PC-9 (cell line): ENCODE data around the gene LPIN2. TPM values are rescaled to one million over a fixed set of nuclear protein-coding genes. Genes with fewer than 3 reads are reported as not detected.

Experiments used
- BruUV-seq: library from RNA; stranded (reverse); fragments of 400-500 nt; replicated peaks from 2 replicates; lab custom pipeline; 2021; lab: Mats Ljungman, UMichigan
- CTCF ChIA-PET: fragments of 300-600 bp; sonication (Branson Sonifier 250); formaldehyde crosslinking; loops from one replicate; lab custom pipeline; 2022; ENCODE audit warnings: antibody characterized with exemption; lab: Charles Lee
- POLR2A ChIA-PET: fragments of 300-600 bp; sonication (Branson Sonifier 250); formaldehyde crosslinking; loops from one replicate; lab custom pipeline; 2022; ENCODE audit warnings: antibody characterized with exemption; ENCODE audit not compliant: unreplicated experiment; lab: Charles Lee
- DNase-seq, 2 experiments: peaks; one replicate each; pipeline versions ENCODE4 v3.0.0 to v3.0.0-alpha.2; 2015 to 2022; ENCODE audit warnings: mixed read lengths in 1 of 2
- H2AFZ ChIP-seq: fragments of 200-600 bp; sonication (generic); 2 replicates; pipeline ENCODE4 v1.8.1; 2017; ENCODE audit warnings: antibody characterized with exemption
- H3F3A ChIP-seq: fragments of 200-600 bp; sonication (generic); 2 replicates; pipeline ENCODE4 v1.8.1; 2017; ENCODE audit warnings: antibody characterized with exemption, mild to moderate bottlenecking, low read depth; ENCODE audit not compliant: insufficient read depth
- H3K27ac ChIP-seq: fragments of 200-600 bp; sonication (generic); 2 replicates; pipeline ENCODE4 v1.6.1; 2016; ENCODE audit warnings: mixed run types
- H3K27me3 ChIP-seq: fragments of 200-600 bp; sonication (generic); 2 replicates; pipeline ENCODE4 v1.6.1; 2016; ENCODE audit warnings: low read depth, mixed run types; ENCODE audit not compliant: insufficient read depth
- H3K36me3 ChIP-seq: fragments of 200-600 bp; sonication (generic); 2 replicates; pipeline ENCODE4 v1.6.1; 2016; ENCODE audit warnings: low read depth, mixed run types
- H3K4me1 ChIP-seq: fragments of 200-600 bp; sonication (generic); replicated peaks from 2 replicates; pipeline ENCODE4 v1.6.1; 2016; ENCODE audit warnings: mixed run types; ENCODE audit not compliant: insufficient read depth
- H3K4me2 ChIP-seq: fragments of 200-600 bp; sonication (generic); 2 replicates; pipeline ENCODE4 v1.6.1; 2017; ENCODE audit warnings: mixed run types
- H3K4me3 ChIP-seq: fragments of 200-600 bp; sonication (generic); 2 replicates; pipeline ENCODE4 v1.6.1; 2016; ENCODE audit warnings: mixed run types
- H3K79me2 ChIP-seq: fragments of 200-600 bp; sonication (generic); 2 replicates; pipeline ENCODE4 v1.6.1; 2017; ENCODE audit warnings: low read depth, mixed run types
- H3K9me2 ChIP-seq: fragments of 200-600 bp; sonication (generic); 2 replicates; pipeline ENCODE4 v1.8.1; 2017; ENCODE audit warnings: mild to moderate bottlenecking; ENCODE audit not compliant: insufficient read depth
- H3K9me3 ChIP-seq: fragments of 200-600 bp; sonication (generic); 2 replicates; pipeline ENCODE4 v1.8.1; 2016; ENCODE audit warnings: low read depth; ENCODE audit not compliant: insufficient read depth
- H4K20me1 ChIP-seq: fragments of 200-600 bp; sonication (generic); 2 replicates; pipeline ENCODE4 v1.8.1; 2017; ENCODE audit not compliant: insufficient read depth
- CTCF ChIP-seq: fragments of 200-600 bp; sonication (generic); conservative IDR thresholded peaks from 2 replicates; pipeline ENCODE4 v1.6.1; 2017; ENCODE audit warnings: mixed run types, antibody characterized with exemption, mild to moderate bottlenecking, moderate library complexity
- EZH2 ChIP-seq: fragments of 200-600 bp; sonication (generic); IDR thresholded peaks from 2 replicates; pipeline ENCODE4 v1.8.0; 2017; ENCODE audit warnings: antibody characterized with exemption, low read depth
- intact Hi-C: fragments of 100-400 bp; cut with micrococcal nuclease; formaldehyde crosslinking; loops from one replicate; pipeline ENCODE4 v1.10.0; 2022; ENCODE audit not compliant: unreplicated experiment
- total RNA-seq: library from RNA; stranded (reverse); gene quantifications from 2 replicates; pipeline ENCODE4 v1.2.3, GENCODE V29; 2021

Gene LPIN2
- total RNA-seq, 1 experiment from 2014 or later = 15.0 TPM

GRCh38 chr18:3044931-3045698, 32.2 kb upstream of the LPIN2 start:
- Histone ChIP-seq H3K79me2 (no peaks in the 10 kb centered on the region), H3F3A (peaks cover 9% of the 10 kb centered on the region; the same call in 1 of the 2 replicates), H2AFZ (no peak overlapping the region), H3K4me3 (no peak overlapping the region), H3K4me2 (peak overlapping the region; percentile 47), H3K27me3 (no peaks in the 10 kb centered on the region), H3K4me1 (peaks cover 29% of the 10 kb centered on the region), H3K9me2 (no peaks in the 10 kb centered on the region), H3K9me3 (no peaks in the 10 kb centered on the region), H3K27ac (peak overlapping the region; percentile 54), H4K20me1 (no peaks in the 10 kb centered on the region), H3K36me3 (no peaks in the 10 kb centered on the region)
- ChIA-PET POLR2A (no interaction called here), CTCF (no interaction called here)
- no TSS peak for BruUV-seq
- TF ChIP-seq CTCF = no peak
- no peak for TF ChIP-seq EZH2
- intact Hi-C loops = no loop called here
- DNase-seq = peak; percentile 54 to 67

- BruUV-seq = no TSS peak
- Histone ChIP-seq H3K27me3 (no peaks in the 10 kb centered on the region), H3K4me2 (no peak overlapping the region), H3K27ac (peak overlapping the region; percentile 48; the same call in 1 of the 2 replicates), H3K4me3 (no peak overlapping the region), H4K20me1 (no peaks in the 10 kb centered on the region), H3K79me2 (no peaks in the 10 kb centered on the region), H3K9me3 (no peaks in the 10 kb centered on the region), H3F3A (peaks cover 15% of the 10 kb centered on the region; the same call in 1 of the 2 replicates), H3K4me1 (peaks cover 36% of the 10 kb centered on the region), H3K9me2 (no peaks in the 10 kb centered on the region), H2AFZ (no peak overlapping the region), H3K36me3 (no peaks in the 10 kb centered on the region)
- ChIA-PET POLR2A (no interaction called here), CTCF (no interaction called here)
- DNase-seq = no peak
- intact Hi-C loops = no loop called here
- TF ChIP-seq CTCF = no peak
- no peak for TF ChIP-seq EZH2
Observed at GRCh38 chr18:3042379-3042778, 29.4 kb upstream of the LPIN2 start.

GRCh38 chr18:3041843-3042242, 28.9 kb upstream of the LPIN2 start:
- Histone ChIP-seq H2AFZ (no peak overlapping the region), H4K20me1 (no peaks in the 10 kb centered on the region), H3K4me3 (no peak overlapping the region), H3F3A (peaks cover 19% of the 10 kb centered on the region), H3K4me2 (no peak overlapping the region), H3K79me2 (no peaks in the 10 kb centered on the region), H3K27ac (peak overlapping the region; percentile 48; the same call in 1 of the 2 replicates), H3K4me1 (peaks cover 36% of the 10 kb centered on the region), H3K9me2 (no peaks in the 10 kb centered on the region), H3K9me3 (no peaks in the 10 kb centered on the region), H3K36me3 (no peaks in the 10 kb centered on the region), H3K27me3 (no peaks in the 10 kb centered on the region)
- TF ChIP-seq CTCF (no peak), EZH2 (no peak)
- intact Hi-C loops = no loop called here
- POLR2A ChIA-PET = no interaction called here
- no TSS peak for BruUV-seq
- peak in 1 of 2 experiments; percentile 76 for DNase-seq
- CTCF ChIA-PET = no interaction called here
